HG03175 (cell line): Measurements from ENCODE around the gene GINM1.

Experiments used
- ATAC-seq: cut with Tn5 transposase; IDR thresholded peaks from one replicate; pipeline ENCODE4 v1.9.1; 2021; ENCODE audit warnings: mild to moderate bottlenecking, moderate library complexity; ENCODE audit not compliant: unreplicated experiment

GINM1 gene

DNA sequence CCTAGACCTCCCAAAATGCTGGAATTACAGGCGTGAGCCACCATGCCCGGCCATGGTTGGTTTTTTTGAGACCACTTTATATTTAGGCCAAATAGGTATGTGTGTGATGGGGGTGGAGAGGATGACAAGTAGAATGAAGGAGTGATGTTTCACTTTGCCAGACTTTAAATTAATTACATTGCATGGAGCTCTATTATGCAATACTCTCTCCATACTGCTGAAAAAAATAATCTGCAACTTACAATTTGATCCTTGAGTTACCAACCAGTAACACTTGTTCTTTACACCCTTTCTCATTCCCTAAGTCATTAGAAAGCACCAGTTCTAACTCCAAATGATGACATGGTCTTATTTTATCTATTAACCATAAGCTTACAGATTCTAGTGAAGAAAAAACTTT is 26.8 kb downstream of the GINM1 start:
- ATAC-seq = no peak

DNA sequence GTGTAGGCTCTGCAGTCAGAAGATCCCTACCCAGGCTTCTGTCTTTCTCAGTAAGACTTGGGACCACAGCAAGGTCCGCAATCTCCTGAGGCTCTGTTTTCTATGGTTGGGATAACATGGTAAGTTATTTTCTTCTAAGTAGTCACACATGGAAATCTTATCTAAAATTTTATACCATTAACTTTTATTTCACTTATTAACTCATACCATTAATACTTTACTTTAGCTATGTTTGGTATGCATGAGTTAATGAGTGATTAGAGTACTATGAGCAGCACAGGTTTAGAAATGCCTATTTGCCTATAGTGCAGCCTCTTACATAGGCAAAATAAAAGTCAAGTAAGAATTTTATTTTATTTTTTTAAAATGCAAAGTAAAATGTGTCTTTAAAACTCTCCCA is 27.2 kb downstream of the GINM1 start:
- no peak for ATAC-seq

DNA sequence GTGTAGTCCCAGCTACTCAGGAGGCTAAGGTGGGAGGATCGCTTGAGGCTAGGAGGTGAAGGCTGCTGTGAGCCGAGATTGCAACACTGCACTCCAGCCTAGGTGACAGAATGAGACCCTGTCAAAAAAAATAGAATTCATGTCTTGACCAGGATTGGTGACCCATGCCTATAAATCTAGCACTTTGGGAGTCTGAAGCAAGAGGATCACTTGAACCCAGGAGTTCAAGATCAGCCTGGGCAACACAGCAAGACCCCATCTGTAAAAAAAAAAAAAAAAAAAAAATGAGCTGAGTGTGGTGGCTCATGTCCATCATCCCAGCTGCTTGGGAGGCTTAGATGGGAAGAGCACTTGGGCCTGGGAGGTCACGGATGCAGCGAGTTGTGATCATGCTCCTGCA is 34.3 kb downstream of the GINM1 start:
- ATAC-seq = no peak

DNA sequence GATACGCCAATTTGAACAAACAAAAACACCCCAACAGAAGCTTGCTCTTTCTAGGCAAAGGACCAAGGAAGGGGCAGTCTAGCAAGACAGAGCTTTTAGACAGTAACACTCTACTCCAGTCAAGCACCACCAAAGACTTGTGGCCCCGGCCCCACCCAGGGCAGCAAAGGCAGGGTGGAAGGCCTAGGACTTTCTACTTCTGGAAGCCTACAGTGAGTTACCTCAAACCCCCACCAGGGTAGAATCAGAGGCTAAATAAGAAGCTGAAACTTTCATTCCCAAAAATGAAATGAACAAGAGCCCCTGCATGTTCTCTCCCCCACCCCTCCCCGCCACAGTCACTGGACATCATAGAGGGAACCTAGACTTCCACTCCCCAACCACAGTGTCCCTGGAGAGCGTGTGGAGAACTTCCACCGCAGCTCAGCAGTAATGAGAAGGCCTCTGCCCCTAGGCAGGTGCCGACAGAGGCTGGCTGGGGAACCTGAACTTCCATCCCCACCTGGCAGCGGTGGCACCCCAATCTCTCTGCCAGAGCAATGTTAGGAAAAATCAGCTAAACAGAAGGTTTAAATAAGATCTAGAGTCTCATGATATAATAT is 42.3 kb downstream of the GINM1 start:
- no peak for ATAC-seq

- ATAC-seq = no peak
Measured at GRCh38 chr6:149614337-149614736, 48.2 kb downstream of the GINM1 start.

DNA sequence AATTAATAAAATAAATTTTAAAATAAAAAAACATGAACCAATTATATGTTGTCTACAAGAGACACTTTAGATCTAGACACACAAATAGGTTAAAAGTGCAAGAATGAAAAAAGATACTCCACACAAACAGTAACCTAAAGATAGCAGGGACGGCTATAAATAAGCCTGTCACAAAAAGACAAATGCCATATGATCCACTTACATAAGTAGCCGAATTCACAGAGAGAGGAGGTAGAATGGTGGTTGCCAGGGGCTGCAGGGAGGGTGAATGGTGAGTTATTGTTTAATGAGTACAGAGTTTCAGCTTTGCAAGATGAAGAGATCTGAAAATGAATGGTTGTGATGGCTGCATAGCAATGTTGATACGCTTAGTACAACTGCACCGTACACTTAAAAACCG is 49.6 kb downstream of the GINM1 start:
- ATAC-seq = no peak

GRCh38 chr6:149627672-149628071 is 61.5 kb downstream of the GINM1 start:
- no peak for ATAC-seq

GRCh38 chr6:149628875-149629510 is 62.8 kb downstream of the GINM1 start:
- peak; percentile 52 for ATAC-seq

DNA sequence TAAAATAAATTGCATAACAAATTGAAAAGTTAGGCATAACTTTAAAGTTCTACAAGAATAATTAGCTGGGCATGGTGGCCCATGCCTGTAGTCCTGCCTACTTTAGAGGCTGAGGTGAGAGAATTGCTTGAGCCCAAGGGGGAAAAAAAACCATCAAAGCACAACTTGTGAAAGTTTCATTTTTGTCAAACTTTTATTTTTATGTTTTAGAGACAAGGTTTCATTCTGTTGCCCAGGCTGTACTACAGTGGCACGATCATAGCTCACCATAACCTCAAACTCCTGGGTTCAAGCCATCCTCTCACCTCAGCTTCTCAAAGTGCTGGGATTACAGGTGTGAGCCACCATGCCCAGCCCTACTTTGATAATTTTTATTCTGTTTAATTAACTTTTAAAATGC is 68.1 kb downstream of the GINM1 start:
- no peak for ATAC-seq

GRCh38 chr6:149636124-149636523 is 69.9 kb downstream of the GINM1 start:
- no peak for ATAC-seq
